Testis (tissue), 3 donors: ENCODE measurements around the gene RAB27A. TPM values are rescaled to one million over a fixed set of nuclear protein-coding genes. Genes with fewer than 3 reads are reported as not detected.

Experiments used
- DNase-seq: peaks from one replicate; pipeline ENCODE4 v3.0.0-alpha.2; 2019
- H3K27ac ChIP-seq, 2 donors: fragments of 200-600 bp; sonication (generic); one replicate each; pipeline ENCODE4 v1.5.1; 2019
- H3K27me3 ChIP-seq: fragments of 200-600 bp; sonication (generic); one replicate; pipeline ENCODE4 v1.5.1; 2019
- H3K36me3 ChIP-seq: fragments of 200-600 bp; sonication (generic); one replicate; pipeline ENCODE4 v1.5.1; 2017; ENCODE audit warnings: low read depth; ENCODE audit errors: missing control alignments
- H3K4me1 ChIP-seq: fragments of 200-600 bp; sonication (generic); one replicate; pipeline ENCODE4 v1.5.1; 2019
- H3K4me3 ChIP-seq, 2 donors: fragments of 200-600 bp; sonication (generic); one replicate each; pipeline ENCODE4 v1.5.1; 2017 to 2019
- H3K9me3 ChIP-seq: fragments of 200-600 bp; sonication (generic); one replicate; pipeline ENCODE4 v1.5.1; 2017
- POLR2A ChIP-seq: fragments of 450-650 bp; IDR thresholded peaks from one replicate; pipeline ENCODE4 v1.6.1; 2017; ENCODE audit warnings: antibody characterized with exemption, mild to moderate bottlenecking, moderate library complexity
- WGBS, 2 donors: methylation state at CpG; one replicate each; pipeline ENCODE4 v1.1.5; 2018; 5-methylcytosine and 5-hydroxymethylcytosine counted together
- intact Hi-C: fragments of 100-400 bp; cut with DNase I; formaldehyde crosslinking; loops from one replicate; pipeline ENCODE4 v1.15.1; 2023; ENCODE audit warnings: low total_unique reads
- polyA plus RNA-seq: library from polyadenylated mRNA; stranded (reverse); fragments of 350-450 nt; fragmentation: Illumina TruSeq; extraction: RNeasy Lipid Tissue Mini Kit (QIAGEN cat#74804); gene quantifications from one replicate; pipeline ENCODE4 v1.2.3, GENCODE V29; 2014; ENCODE audit warnings: low read depth, low replicate concordance; ENCODE audit not compliant: insufficient read depth
- total RNA-seq, 2 donors: library from RNA; depleted of rRNA; stranded (reverse); fragments of >200 nt; gene quantifications; one replicate each; pipeline ENCODE4 v1.2.3, GENCODE V29; 2016
- TF ChIP-seq, protein P1 (sequence below), 3 experiments: fragments of 450-650 bp in 2 of 3; fragments of 200-600 bp in 1 of 3; sonication (generic) in 1 of 3; IDR thresholded peaks; one replicate each; pipeline ENCODE4 v1.5.1; 2016 to 2019; ENCODE audit warnings: antibody characterized with exemption in 3 of 3, mild to moderate bottlenecking in 2 of 3, moderate library complexity in 1 of 3

RAB27A gene
- total and polyA plus RNA-seq, 3 donors from 2014 or later = 13.1 to 19.2 (median 13.7) TPM

DNA sequence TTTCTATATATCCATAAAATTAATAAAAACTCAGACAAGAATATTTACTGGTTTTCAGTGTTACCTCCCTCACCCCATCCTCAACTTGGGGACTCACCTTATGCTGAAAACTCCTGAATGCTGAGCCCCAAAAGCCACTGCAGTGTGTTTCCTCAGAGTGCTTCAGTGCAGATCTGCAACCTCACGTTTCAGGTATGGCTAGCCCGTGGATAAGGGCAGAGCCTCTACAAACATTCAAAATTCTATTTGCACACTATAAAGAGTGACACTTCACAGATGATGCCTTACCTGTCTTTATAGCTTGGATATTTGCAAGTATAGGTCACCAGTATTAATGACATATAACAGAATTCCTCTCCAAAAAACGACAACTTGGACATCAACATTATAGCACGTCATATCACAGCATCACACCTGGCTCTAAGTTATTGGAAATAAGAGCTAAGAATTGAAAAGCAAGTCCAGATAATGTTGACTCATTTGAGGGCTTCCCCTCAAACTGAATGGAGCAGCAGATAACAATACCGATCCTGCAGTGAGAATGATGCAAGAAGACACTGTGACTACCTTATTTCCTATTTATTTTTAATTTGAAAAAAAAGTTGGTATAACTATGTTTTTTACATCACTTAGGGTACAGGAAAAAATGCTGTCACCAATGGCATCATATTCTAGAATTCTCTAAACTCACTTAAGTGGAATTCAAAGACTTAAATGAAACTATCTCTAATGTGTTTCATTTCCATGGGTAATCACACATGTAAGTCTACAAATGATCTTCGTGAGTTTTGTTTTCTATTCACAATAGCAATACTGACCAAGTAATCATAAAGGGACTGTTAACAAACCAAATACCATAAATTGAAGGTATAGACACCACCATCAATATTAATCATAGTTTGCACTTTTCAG, 52.1 kb downstream of the RAB27A start:
- Histone ChIP-seq H3K9me3 (no peaks in the 10 kb centered on the region), H3K4me1 (no peaks in the 10 kb centered on the region), H3K36me3 (no peaks in the 10 kb centered on the region), H3K4me3 (no peak overlapping the region), H3K27me3 (no peaks in the 10 kb centered on the region), H3K27ac (no peak overlapping the region)
- no peak for DNase-seq
- no peak for TF ChIP-seq POLR2A
- TF ChIP-seq, protein P1, sequence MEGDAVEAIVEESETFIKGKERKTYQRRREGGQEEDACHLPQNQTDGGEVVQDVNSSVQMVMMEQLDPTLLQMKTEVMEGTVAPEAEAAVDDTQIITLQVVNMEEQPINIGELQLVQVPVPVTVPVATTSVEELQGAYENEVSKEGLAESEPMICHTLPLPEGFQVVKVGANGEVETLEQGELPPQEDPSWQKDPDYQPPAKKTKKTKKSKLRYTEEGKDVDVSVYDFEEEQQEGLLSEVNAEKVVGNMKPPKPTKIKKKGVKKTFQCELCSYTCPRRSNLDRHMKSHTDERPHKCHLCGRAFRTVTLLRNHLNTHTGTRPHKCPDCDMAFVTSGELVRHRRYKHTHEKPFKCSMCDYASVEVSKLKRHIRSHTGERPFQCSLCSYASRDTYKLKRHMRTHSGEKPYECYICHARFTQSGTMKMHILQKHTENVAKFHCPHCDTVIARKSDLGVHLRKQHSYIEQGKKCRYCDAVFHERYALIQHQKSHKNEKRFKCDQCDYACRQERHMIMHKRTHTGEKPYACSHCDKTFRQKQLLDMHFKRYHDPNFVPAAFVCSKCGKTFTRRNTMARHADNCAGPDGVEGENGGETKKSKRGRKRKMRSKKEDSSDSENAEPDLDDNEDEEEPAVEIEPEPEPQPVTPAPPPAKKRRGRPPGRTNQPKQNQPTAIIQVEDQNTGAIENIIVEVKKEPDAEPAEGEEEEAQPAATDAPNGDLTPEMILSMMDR (IDR thresholded peaks at IDR 0.05) = no peak
- 91 to 94% methylated on average over 6 of the region's 6 CpGs for WGBS, 2 donors
- intact Hi-C loops = no loop called here

DNA sequence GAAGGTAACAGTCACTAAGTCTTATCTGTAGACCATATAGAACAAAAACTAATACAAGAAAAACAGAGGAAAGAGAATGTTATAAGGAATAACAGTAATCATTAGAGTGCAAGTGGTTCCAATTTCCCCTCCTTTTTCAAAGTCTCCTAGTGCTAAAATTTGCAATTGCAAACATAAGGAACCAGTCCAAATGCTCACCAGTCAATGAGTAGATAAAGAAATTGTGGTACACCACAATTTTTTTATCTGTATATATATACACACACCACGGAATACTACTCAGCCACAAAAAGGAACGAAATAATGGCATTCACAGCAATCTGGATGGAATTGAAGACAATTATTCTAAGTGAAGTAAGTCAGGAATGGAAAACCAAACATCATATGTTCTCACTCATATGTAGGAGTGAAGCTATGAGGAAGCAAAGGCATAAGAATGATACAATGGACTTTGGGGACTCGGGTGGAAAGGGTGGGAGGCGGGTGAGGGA, 54.0 kb downstream of the RAB27A start:
- no peaks in the 10 kb centered on the region for H3K9me3 ChIP-seq
- no peaks in the 10 kb centered on the region for H3K36me3 ChIP-seq
- no peak for DNase-seq
- WGBS, 2 donors = 78 to 88% methylated on average over 4 of the region's 4 CpGs
- no peaks in the 10 kb centered on the region for H3K27me3 ChIP-seq
- TF ChIP-seq, protein P1 (IDR thresholded peaks at IDR 0.05) = no peak
- no peak for TF ChIP-seq POLR2A
- intact Hi-C loops = no loop called here
- no peaks in the 10 kb centered on the region for H3K4me1 ChIP-seq
- no peak overlapping the region for H3K27ac ChIP-seq
- H3K4me3 ChIP-seq = no peak overlapping the region

DNA sequence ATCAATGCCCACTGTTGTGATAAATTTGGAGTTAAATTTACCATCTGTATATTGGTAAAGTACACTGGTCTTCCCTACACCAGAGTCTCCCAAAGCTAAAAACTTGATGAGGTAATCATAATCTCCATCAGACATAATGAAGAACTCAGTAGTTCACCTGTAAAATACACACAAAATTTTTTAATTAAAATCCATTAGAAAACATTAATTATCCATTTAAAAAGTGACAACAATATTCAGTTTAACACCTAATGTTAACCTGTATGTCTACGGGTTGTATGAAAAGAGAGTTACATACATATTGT, 54.9 kb downstream of the RAB27A start:
- intact Hi-C loops = no loop called here
- no peak for TF ChIP-seq POLR2A
- TF ChIP-seq, protein P1 (IDR thresholded peaks at IDR 0.05) = no peak
- no peak overlapping the region for H3K27ac ChIP-seq
- DNase-seq = no peak
- no peak overlapping the region for H3K4me3 ChIP-seq
- H3K4me1 ChIP-seq = no peaks in the 10 kb centered on the region
- H3K27me3 ChIP-seq = no peaks in the 10 kb centered on the region
- no peaks in the 10 kb centered on the region for H3K36me3 ChIP-seq
- WGBS, 2 donors = 88 to 94% methylated on average over 1 of the region's 1 CpG
- H3K9me3 ChIP-seq = no peaks in the 10 kb centered on the region

DNA sequence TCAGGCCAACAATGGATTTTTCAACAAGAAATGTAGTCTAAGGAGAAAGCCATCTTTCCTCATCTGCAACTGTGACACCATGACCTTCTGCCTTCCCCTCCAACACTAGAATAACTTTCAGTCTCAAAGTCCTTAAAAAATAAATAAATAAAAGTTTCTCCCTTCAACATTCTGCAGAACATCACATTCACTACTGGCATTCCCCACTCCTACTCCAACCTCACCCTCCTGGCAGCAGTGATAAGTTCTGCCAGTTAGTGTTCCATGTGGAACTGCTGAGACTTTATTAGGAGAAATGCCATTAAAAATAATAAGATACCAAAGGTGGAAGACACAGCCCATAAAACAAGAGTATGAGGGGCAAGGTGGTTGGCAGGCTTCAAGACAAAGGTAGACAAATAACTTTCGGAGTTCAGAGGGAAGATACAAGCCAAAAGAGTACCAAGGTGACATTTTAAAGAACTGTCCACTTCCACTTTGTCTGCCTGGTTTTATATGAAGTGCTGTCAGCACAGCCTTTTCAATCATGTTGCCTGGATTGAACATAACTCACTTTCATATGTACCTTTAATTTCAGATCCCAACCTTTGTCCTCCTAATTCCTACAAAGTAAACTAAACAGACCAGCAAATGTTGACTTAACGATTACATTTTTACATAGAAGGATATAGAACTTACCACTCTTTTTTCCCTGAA, 55.4 kb downstream of the RAB27A start:
- no peaks in the 10 kb centered on the region for H3K27me3 ChIP-seq
- WGBS, 2 donors = 98 to 99% methylated on average over 2 of the region's 2 CpGs
- intact Hi-C loops = no loop called here
- H3K4me1 ChIP-seq = no peaks in the 10 kb centered on the region
- H3K4me3 ChIP-seq = no peak overlapping the region
- TF ChIP-seq, protein P1 (IDR thresholded peaks at IDR 0.05) = no peak
- no peak for TF ChIP-seq POLR2A
- no peaks in the 10 kb centered on the region for H3K9me3 ChIP-seq
- H3K36me3 ChIP-seq = no peaks in the 10 kb centered on the region
- H3K27ac ChIP-seq = no peak overlapping the region
- DNase-seq = no peak
